Mucosa of stomach (tissue), 1 donor: ENCODE data around the gene OSBPL8.
"Not testable (repeated sequence)": the region's sequence is repeated elsewhere in the genome, so short reads cannot be mapped to it uniquely, and the experiment has no call there.

Experiments
- H3K27me3 ChIP-seq: one replicate; pipeline ENCODE4 v1.7.0; 2013; ENCODE audit warnings: mild to moderate bottlenecking, low read length; ENCODE audit not compliant: control insufficient read depth, insufficient read depth
- H3K36me3 ChIP-seq: one replicate; pipeline ENCODE4 v1.7.0; 2013; ENCODE audit warnings: low read length; ENCODE audit not compliant: control insufficient read depth, insufficient read depth
- H3K4me1 ChIP-seq: one replicate; pipeline ENCODE4 v1.7.0; 2013; ENCODE audit warnings: mild to moderate bottlenecking, low read length; ENCODE audit not compliant: control insufficient read depth, insufficient read depth
- H3K4me3 ChIP-seq: one replicate; pipeline ENCODE4 v1.7.0; 2013; ENCODE audit warnings: low read length
- H3K9ac ChIP-seq: one replicate; pipeline ENCODE4 v1.7.0; 2013; ENCODE audit warnings: mild to moderate bottlenecking, low read length, moderate library complexity
- H3K9me3 ChIP-seq: one replicate; pipeline ENCODE4 v1.7.0; 2013; ENCODE audit warnings: mild to moderate bottlenecking, low read length, moderate library complexity; ENCODE audit not compliant: control insufficient read depth
- donor health status: Pancreatic carcinoma.

Gene OSBPL8

GRCh38 chr12:76489737-76490136 lies 69.8 kb downstream of the OSBPL8 start:
- H3K27me3 ChIP-seq, result no peaks in the 10 kb centered on the region
- H3K4me3 ChIP-seq, result no peak overlapping the region
- no peaks in the 10 kb centered on the region for H3K4me1 ChIP-seq
- H3K36me3 ChIP-seq, result no peaks in the 10 kb centered on the region
- no peak overlapping the region for H3K9ac ChIP-seq
- peaks cover 4% of the 10 kb centered on the region for H3K9me3 ChIP-seq

- Histone ChIP-seq H3K4me1 (no peaks in the 10 kb centered on the region), H3K36me3 (no peaks in the 10 kb centered on the region), H3K27me3 (no peaks in the 10 kb centered on the region), H3K9me3 (no peaks in the 10 kb centered on the region), H3K4me3 (no peak overlapping the region), H3K9ac (no peak overlapping the region)
Observed at GRCh38 chr12:76486011-76486410, 73.6 kb downstream of the OSBPL8 start.

- Histone ChIP-seq H3K4me3 (no peak overlapping the region), H3K9ac (no peak overlapping the region), H3K27me3 (no peaks in the 10 kb centered on the region), H3K36me3 (no peaks in the 10 kb centered on the region), H3K9me3 (no peaks in the 10 kb centered on the region), H3K4me1 (no peaks in the 10 kb centered on the region)
Observed at GRCh38 chr12:76480796-76481195, 78.8 kb downstream of the OSBPL8 start.

GRCh38 chr12:76478045-76478444 lies 81.5 kb downstream of the OSBPL8 start:
- H3K36me3 ChIP-seq, result no peaks in the 10 kb centered on the region
- no peaks in the 10 kb centered on the region for H3K27me3 ChIP-seq
- H3K4me1 ChIP-seq, result no peaks in the 10 kb centered on the region
- no peaks in the 10 kb centered on the region for H3K9me3 ChIP-seq
- no peak overlapping the region for H3K4me3 ChIP-seq
- H3K9ac ChIP-seq, result no peak overlapping the region

- H3K4me1 ChIP-seq, H3K4me3 ChIP-seq, H3K9ac ChIP-seq: not testable (repeated sequence)
Observed at GRCh38 chr12:76472862-76473261, 86.7 kb downstream of the OSBPL8 start.

GRCh38 chr12:76471579-76471978 lies 88.0 kb downstream of the OSBPL8 start:
- Histone ChIP-seq H3K36me3 (no peaks in the 10 kb centered on the region), H3K4me1 (no peaks in the 10 kb centered on the region), H3K4me3 (no peak overlapping the region), H3K9me3 (no peaks in the 10 kb centered on the region), H3K9ac (no peak overlapping the region), H3K27me3 (no peaks in the 10 kb centered on the region)

More at GRCh38 chr12:76472862-76473261, 86.7 kb downstream of the OSBPL8 start:
- H3K36me3 ChIP-seq, H3K27me3 ChIP-seq, H3K9me3 ChIP-seq: not testable (repeated sequence)

- no peak overlapping the region for H3K4me3 ChIP-seq
- no peaks in the 10 kb centered on the region for H3K4me1 ChIP-seq
- H3K9ac ChIP-seq, result no peak overlapping the region
- H3K36me3 ChIP-seq, result no peaks in the 10 kb centered on the region
- H3K9me3 ChIP-seq, result no peaks in the 10 kb centered on the region
- H3K27me3 ChIP-seq, result no peaks in the 10 kb centered on the region
Observed at GRCh38 chr12:76470028-76470939, 89.3 kb downstream of the OSBPL8 start.

- H3K4me1 ChIP-seq, result no peaks in the 10 kb centered on the region
- no peak overlapping the region for H3K9ac ChIP-seq
- no peaks in the 10 kb centered on the region for H3K27me3 ChIP-seq
- H3K9me3 ChIP-seq, result no peaks in the 10 kb centered on the region
- no peaks in the 10 kb centered on the region for H3K36me3 ChIP-seq
- H3K4me3 ChIP-seq, result no peak overlapping the region
Observed at GRCh38 chr12:76464631-76465166, 94.9 kb downstream of the OSBPL8 start.

- no peaks in the 10 kb centered on the region for H3K9me3 ChIP-seq
- H3K4me3 ChIP-seq, result no peak overlapping the region
- H3K9ac ChIP-seq, result no peak overlapping the region
- H3K4me1 ChIP-seq, result no peaks in the 10 kb centered on the region
- H3K27me3 ChIP-seq, result no peaks in the 10 kb centered on the region
- no peaks in the 10 kb centered on the region for H3K36me3 ChIP-seq
Observed at GRCh38 chr12:76462668-76463224, 96.8 kb downstream of the OSBPL8 start.

GRCh38 chr12:76460807-76461206 lies 98.8 kb downstream of the OSBPL8 start:
- no peaks in the 10 kb centered on the region for H3K36me3 ChIP-seq
- no peaks in the 10 kb centered on the region for H3K27me3 ChIP-seq
- no peaks in the 10 kb centered on the region for H3K4me1 ChIP-seq
- no peak overlapping the region for H3K4me3 ChIP-seq
- H3K9ac ChIP-seq, result no peak overlapping the region
- no peaks in the 10 kb centered on the region for H3K9me3 ChIP-seq

GRCh38 chr12:76457818-76458217 lies 101.8 kb downstream of the OSBPL8 start:
- Histone ChIP-seq H3K9me3 (no peaks in the 10 kb centered on the region), H3K9ac (no peak overlapping the region), H3K27me3 (no peaks in the 10 kb centered on the region), H3K36me3 (no peaks in the 10 kb centered on the region), H3K4me3 (no peak overlapping the region), H3K4me1 (no peaks in the 10 kb centered on the region)

GRCh38 chr12:76457010-76457409 lies 102.6 kb downstream of the OSBPL8 start:
- H3K27me3 ChIP-seq, result no peaks in the 10 kb centered on the region
- no peaks in the 10 kb centered on the region for H3K36me3 ChIP-seq
- no peak overlapping the region for H3K4me3 ChIP-seq
- H3K9me3 ChIP-seq, result no peaks in the 10 kb centered on the region
- H3K4me1 ChIP-seq, result no peaks in the 10 kb centered on the region
- no peak overlapping the region for H3K9ac ChIP-seq
